Fibroblast of skin of right quadriceps (primary cell): ENCODE results near the gene PTPRJ.
"Not testable (repeated sequence)": the region's sequence is repeated elsewhere in the genome, so short reads cannot be mapped to it uniquely, and the experiment has no call there.

Experiments
- DNase-seq: peaks from one replicate; pipeline ENCODE4 v3.0.0-alpha.2; 2013

The PTPRJ gene

DNA sequence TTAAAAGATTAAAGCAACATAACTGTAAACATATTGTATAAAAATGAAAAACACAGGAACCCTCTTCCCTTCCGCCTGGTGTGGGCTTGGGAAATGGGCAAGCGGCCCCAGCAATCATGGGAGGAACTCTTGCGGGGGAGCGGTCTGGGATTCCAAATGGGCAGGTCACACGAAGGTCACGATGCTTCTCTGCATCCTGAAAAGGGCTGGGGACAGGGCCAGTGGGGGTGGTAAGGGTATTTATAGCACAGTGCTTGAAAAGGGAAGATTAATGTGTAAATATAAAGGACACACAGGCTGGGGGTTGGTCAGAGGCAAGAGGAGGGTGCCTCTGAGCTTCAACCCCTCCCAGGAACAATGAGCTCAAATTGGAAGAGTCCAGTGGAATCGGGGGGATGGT, 189.4 kb downstream of the PTPRJ start:
- peak; percentile 13 for DNase-seq

DNA sequence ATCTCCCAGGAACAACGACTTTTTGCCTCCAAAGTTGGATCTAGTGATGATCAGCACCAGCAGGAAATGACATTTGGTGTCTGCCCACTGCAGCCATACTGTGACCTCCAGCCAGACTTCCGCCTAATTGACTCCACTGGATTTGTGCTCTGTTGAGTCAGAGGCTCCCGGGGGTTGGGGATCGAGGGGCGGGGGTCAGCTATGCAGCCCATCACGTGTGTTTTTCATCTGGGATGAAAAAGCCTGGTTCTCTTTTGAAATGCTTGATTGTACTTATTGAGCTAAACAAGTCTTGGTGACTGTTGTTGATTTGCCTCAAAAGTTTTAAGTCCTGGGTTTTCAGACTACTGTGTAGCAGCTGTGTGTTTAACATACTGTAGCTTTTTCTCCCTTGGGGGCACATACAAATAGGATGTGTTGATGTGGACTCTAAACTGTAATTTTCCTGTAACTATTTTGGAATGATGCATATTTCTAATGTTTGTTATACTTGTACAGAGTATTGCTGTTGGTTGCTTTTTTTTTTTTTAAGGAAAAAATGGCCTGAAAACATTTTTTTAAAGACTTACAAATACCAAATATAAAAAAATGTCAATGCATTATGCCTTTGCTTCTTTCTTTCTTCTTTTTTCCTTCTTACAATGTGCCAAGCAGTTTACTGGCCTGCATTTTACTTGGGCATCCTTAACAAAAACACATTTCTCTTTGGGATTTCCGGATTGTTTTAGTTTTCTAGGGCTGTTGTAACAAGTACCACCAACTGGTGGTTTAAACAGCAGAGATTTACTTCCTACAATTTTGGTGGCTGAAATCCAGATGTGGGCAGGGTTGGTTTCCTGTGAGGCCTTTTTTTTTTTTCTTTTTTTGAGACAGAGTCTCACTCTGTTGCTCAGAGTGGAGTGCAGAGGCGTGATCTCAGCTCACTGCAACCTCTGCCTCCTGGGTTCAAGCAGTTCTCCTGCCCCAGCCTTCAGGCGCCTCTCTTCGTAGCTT, 190.2 kb downstream of the PTPRJ start:
- peak; percentile 51 for DNase-seq

DNA sequence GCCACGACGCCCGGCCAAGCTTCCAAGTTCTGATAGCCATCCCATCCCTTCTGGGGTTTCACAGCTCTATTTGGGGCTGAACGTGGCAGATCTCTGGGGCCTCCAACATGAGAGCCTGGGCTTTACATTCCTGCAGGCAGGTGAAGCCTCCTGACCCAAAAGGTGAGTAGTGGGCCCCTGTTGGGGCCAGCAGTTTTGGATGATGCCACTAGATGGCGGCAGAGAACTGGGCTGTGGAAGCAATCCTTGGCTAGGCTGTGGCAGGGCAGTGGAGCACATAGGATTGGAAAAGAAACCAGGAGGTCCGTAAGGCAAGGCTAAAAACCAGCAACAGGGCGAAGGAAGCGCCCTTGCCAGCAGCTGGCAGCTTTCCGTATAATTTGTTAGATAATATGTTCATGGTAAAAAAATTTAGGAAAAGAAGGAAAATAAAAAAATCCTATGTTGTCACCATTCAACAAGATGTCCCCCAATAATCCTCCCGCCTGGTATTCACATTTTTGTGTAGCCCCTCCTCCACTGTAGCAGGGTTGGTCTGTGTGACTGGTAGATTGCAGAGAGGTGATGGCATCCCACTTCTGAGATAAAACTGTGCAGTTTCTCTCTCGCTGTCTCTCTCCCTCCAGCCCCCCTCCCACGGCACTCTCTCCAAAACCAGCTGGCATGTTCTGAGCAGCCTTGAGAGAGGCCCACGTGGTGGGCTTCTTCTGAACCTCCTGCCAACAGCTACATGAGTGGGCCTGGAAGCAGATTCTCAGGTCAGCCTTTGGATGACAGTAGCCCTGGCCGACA, 192.7 kb downstream of the PTPRJ start:
- DNase-seq, result peak; percentile 53

DNA sequence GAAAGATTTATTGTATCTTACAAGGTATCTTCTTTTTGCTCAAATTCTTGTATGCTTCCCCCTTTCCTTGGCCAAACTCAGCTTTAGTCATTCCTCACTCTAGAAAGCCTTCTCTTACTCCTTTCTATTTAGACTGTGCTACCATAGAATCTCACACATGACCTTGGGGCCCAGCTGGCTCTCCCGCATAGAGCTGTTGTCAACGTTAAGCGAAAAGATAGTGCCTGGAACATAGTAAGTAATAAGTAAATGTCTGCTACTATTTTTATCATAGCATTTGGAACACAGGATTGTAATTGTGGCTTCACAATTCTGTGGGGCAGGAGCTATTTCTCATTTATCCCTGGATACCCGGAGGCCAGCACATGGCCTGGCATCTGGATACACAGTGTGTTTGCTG, 197.3 kb downstream of the PTPRJ start:
- DNase-seq, result no peak

DNA sequence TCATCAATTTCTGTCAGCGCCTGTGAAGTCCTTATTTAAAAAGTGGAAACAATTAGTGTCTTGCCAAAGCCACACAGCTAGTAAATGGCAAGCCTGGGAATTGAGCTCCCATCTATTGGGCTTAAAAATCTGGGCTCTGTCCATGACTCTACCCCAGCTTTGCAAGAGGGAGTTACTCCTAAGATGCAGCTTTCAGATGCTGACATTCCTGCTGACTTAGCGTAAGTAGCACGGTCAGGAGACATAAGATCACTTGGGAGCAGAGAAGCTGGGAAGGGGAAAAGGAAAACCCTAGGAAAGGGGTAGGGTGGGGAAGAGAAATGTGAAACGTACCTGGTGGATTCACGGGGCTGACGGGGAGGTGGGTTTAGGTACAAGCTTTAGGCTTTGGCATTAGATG, 200.3 kb downstream of the PTPRJ start:
- DNase-seq, result no peak

DNA sequence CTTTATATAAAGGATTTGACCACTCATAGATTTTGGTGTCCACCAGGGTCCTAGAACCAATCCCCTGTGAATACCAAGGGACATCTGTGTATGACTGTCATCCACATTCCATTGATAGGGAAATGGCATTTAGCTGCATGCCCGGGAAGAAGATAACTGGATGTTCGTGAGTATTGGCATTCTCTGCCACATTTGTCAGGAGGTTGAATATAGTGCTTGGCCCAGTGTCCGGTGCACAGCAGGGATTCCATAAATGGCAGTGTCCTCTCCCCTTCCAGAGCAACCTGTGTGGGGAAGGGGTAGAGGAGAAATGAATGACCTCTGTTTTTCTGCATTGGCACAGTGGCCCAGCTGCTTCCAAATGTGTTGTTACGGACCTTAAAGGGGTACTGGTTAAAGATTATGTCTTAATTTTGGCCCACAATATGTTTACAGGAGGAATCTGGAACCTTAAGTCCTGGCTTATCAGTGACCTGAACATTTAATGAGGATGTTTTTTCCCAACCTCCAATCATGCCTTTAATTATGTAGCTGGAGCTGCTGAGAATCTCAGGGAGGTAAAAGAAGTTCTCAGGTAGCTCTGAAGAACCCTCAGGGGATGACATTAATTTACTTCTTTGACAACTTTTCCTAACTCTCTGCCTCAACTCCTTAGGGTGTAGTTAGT, 202.6 kb downstream of the PTPRJ start:
- DNase-seq, result no peak

DNA sequence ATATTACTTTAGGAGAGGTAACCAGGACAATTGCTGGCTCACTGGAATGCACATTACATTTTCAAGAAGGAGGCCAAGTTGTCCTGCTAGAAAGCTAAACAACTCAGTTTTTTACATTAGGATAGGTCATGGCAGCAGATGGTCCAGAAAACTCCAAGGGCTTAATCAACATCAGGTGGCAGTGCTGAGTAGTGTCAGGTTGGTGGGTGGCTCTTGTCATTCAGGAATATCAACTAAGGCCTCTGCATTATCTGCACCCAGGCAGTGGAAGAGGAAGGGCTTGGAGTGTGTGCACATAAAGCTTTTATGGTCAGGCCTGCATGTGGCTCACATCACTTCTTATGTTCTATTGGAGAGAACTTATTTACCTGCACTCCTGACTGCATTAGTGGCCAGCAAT, 204.1 kb downstream of the PTPRJ start:
- DNase-seq, result no peak

DNA sequence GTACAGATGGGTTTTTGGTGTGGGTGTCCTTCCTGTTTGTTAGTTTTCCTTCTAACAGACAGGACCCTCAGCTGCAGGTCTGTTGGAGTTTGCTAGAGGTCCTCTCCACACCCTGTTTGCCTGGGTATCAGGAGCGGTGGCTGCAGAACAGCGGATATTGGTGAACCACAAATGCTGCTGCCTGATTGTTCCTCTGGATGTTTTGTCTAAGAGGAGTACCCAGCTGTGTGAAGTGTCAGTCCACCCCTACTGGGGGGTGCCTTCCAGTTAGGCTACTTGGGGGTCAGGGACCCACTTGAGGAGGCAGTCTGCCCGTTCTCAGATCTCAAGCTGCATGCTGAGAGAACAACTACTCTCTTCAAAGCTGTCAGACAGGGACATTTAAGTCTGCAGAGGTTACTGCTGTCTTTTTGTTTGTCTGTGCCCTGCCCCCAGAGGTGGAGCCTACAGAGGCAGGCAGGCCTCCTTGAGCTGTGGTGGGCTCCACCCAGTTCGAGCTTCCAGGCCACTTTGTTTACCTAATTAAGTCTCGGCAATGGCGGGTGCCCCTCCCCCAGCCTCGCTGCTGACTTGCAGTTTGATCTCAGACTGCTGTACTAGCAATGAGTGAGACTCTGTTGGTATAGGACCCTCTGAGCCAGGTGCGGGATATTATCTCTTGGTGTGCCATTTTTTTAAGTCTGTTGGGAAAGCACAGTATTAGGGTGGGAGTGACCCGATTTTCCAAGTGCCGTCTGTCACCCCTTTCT, 210.7 kb downstream of the PTPRJ start:
- DNase-seq, result not testable (repeated sequence)

DNA sequence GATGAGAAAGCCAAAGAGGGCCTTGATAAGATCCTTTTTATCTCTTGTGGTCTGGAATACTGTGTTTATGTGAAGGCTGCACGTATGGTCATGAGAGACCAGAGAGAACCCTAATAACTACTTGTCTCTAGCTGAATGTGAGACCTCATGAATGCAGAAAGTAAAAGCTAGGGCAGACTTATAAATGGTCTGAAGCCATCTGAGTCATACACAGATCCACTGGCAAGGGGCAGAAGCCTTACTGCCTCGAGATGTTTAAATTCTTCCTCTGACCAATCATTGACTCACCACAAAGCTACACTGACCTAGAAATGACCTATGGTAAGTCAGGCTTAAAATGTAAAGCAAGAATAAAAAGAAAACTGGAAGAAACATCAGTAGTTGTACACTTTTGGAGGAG, 213.5 kb downstream of the PTPRJ start:
- no peak for DNase-seq

DNA sequence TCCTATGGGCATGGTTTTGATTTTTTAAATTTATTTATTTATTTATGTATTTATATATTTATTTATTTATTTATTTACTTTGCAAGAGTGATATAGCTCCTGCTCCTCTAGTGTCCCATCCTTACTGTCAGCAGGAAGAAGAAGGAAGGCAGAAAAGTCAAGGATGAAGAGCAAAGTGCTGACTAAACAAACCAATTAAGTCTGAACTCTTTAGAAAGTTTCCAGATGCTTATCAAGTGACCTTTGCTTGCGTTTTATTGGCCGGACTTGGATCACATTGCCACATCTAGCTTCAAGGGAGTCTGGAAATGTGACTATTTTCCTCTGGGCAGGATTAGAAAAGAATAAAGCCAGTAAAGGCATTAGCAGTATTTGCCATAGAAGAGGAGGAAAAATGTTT, 227.5 kb downstream of the PTPRJ start:
- DNase-seq, result no peak

DNA sequence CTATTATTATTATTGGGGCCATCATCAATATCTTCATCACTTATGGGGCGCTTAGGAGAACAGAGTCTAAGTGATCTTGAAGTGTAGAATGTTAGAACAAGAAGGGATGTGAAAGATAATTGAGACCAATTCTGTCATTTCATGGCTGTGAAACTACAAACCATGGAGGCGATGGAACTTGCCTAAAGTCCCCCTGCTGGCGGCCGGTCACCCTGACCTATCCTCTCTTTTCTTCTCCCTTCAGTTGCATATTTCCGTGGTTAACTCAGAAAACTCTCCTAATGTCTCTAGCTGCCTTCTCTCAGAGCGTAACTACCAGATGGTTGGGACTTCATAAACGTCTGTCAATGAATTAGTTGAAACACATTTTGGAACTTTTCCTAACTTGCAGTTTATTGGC, 229.7 kb downstream of the PTPRJ start:
- no peak for DNase-seq

DNA sequence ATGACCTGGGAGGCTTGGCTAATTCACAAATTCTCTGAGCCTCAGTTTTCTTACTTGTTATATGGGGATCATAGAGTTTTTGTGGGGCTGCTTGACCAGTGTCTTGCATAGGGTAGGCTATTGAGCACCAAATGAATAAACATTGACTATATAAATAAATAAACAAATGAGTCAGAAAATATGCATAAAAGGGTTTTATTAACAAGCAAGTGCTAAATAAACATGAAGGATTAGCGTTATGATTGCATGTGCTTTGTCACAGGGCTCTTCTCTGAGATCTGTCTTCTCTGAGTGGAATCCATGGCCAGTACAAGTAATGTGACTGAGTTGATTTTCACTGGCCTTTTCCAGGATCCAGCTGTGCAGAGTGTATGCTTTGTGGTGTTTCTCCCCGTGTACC, 236.2 kb downstream of the PTPRJ start, which contains the start of gene OR4B1:
Gene OR4B1, plus strand, starts transcription at position 301 of the 400 bp plus-strand sequence. Its CDS starts 0 bp downstream, at position 301.
- no peak for DNase-seq
